Neural progenitor cell (in vitro differentiated cells): ENCODE data around the gene BAG5. TPM values are rescaled to one million over a fixed set of nuclear protein-coding genes. Genes with fewer than 3 reads are reported as not detected.

Experiments
- DNase-seq: peaks from one replicate; pipeline ENCODE4 v3.0.0-alpha.2; 2016; ENCODE audit warnings: low spot score
- H2AFZ ChIP-seq: fragments of 200-600 bp; sonication (generic); replicated peaks from 2 replicates; pipeline ENCODE4 v1.6.1; 2016; ENCODE audit warnings: antibody characterized with exemption
- H3F3A ChIP-seq: fragments of 200-600 bp; sonication (generic); 2 replicates; pipeline ENCODE4 v1.6.1; 2016; ENCODE audit warnings: antibody characterized with exemption, low read depth
- H3K27ac ChIP-seq: fragments of 200-600 bp; sonication (generic); 2 replicates; pipeline ENCODE4 v1.5.1; 2016; ENCODE audit warnings: mild to moderate bottlenecking
- H3K27me3 ChIP-seq: fragments of 200-600 bp; sonication (generic); 2 replicates; pipeline ENCODE4 v1.6.1; 2016; ENCODE audit warnings: mild to moderate bottlenecking, moderate library complexity
- H3K36me3 ChIP-seq: fragments of 200-600 bp; sonication (generic); 2 replicates; pipeline ENCODE4 v1.5.1; 2016
- H3K4me1 ChIP-seq: fragments of 200-600 bp; sonication (generic); 2 replicates; pipeline ENCODE4 v1.6.1; 2016; ENCODE audit warnings: mixed run types
- H3K4me2 ChIP-seq: fragments of 200-600 bp; sonication (generic); 2 replicates; pipeline ENCODE4 v1.6.1; 2016
- H3K4me3 ChIP-seq: fragments of 200-600 bp; sonication (generic); 2 replicates; pipeline ENCODE4 v1.5.1; 2016
- H3K79me2 ChIP-seq: fragments of 200-600 bp; sonication (generic); 2 replicates; pipeline ENCODE4 v1.6.1; 2016; ENCODE audit warnings: low read depth
- H3K9ac ChIP-seq: fragments of 200-600 bp; sonication (generic); 2 replicates; pipeline ENCODE4 v1.6.1; 2016
- H3K9me3 ChIP-seq: fragments of 200-600 bp; sonication (generic); 2 replicates; pipeline ENCODE4 v1.5.1; 2016; ENCODE audit warnings: low read depth
- H4K20me1 ChIP-seq: fragments of 200-600 bp; sonication (generic); 2 replicates; pipeline ENCODE4 v1.6.1; 2016; ENCODE audit warnings: low read depth
- H3K27ac Mint-ChIP-seq: 3 replicates; pipeline ENCODE4 v1.8.0; 2021; ENCODE audit warnings: mixed read lengths
- H3K27me3 Mint-ChIP-seq: 2 replicates; pipeline ENCODE4 v1.8.0; 2022; ENCODE audit warnings: low read depth, mild to moderate bottlenecking, inconsistent platforms, moderate library complexity, mixed read lengths; ENCODE audit not compliant: insufficient read depth
- H3K36me3 Mint-ChIP-seq: 3 replicates; pipeline ENCODE4 v1.8.0; 2021; ENCODE audit warnings: mixed read lengths
- H3K4me1 Mint-ChIP-seq: 3 replicates; pipeline ENCODE4 v1.8.0; 2021; ENCODE audit warnings: mixed read lengths
- H3K4me3 Mint-ChIP-seq: 3 replicates; pipeline ENCODE4 v1.8.0; 2021; ENCODE audit warnings: mild to moderate bottlenecking, moderate library complexity, mixed read lengths
- H3K9me3 Mint-ChIP-seq: 3 replicates; pipeline ENCODE4 v1.8.0; 2020; ENCODE audit warnings: mixed read lengths
- EZH2 ChIP-seq: fragments of 200-600 bp; sonication (generic); IDR thresholded peaks from 2 replicates; pipeline ENCODE4 v1.6.1; 2017; ENCODE audit warnings: antibody characterized with exemption, mild to moderate bottlenecking, moderate library complexity
- EZH2phosphoT487 ChIP-seq: fragments of 200-600 bp; sonication (generic); IDR thresholded peaks from 2 replicates; pipeline ENCODE4 v1.6.1; 2017; ENCODE audit warnings: antibody characterized with exemption
- total RNA-seq: library from RNA; depleted of rRNA; stranded (reverse); fragments of >200 nt; gene quantifications from 2 replicates; pipeline ENCODE4 v1.2.3, GENCODE V29; 2015; ENCODE audit warnings: low replicate concordance
- TF ChIP-seq, protein P1 (sequence below): fragments of 200-600 bp; sonication (generic); IDR thresholded peaks from 2 replicates; pipeline ENCODE4 v1.5.1; 2017; ENCODE audit warnings: antibody characterized with exemption, mild to moderate bottlenecking

The BAG5 gene
- total RNA-seq, 1 donor from 2014 or later = 59.9 TPM

DNA sequence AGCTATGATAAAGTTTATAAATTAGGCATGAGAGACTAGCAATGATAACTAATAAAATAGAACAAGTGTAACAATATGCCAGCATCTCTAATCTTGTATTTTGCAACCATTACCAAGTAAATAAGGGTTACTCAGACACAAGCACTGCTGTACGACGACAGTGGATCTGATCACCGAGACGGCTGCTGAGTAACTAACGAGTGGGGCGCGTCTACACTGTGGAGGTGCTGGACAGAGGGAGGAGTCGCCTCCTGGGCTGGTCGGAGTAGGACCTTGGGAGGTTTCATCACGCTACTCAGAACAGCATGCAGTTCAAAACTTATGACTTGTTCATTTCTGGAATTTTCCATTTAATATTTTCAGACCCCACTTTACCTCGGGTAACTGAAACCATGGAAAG is 18.7 kb upstream of the BAG5 start:
- Histone ChIP-seq H3K27me3 (no peaks in the 10 kb centered on the region), H3F3A (peaks cover 4% of the 10 kb centered on the region), H3K4me2 (no peak overlapping the region), H3K4me3 (no peak overlapping the region), H3K79me2 (peaks cover 19% of the 10 kb centered on the region), H3K4me1 (peaks cover 3% of the 10 kb centered on the region), H4K20me1 (peaks cover 24% of the 10 kb centered on the region), H3K9me3 (no peaks in the 10 kb centered on the region), H3K27ac (no peak overlapping the region), H3K36me3 (no peaks in the 10 kb centered on the region), H3K9ac (no peak overlapping the region), H2AFZ (no peak overlapping the region)
- TF ChIP-seq, protein P1, sequence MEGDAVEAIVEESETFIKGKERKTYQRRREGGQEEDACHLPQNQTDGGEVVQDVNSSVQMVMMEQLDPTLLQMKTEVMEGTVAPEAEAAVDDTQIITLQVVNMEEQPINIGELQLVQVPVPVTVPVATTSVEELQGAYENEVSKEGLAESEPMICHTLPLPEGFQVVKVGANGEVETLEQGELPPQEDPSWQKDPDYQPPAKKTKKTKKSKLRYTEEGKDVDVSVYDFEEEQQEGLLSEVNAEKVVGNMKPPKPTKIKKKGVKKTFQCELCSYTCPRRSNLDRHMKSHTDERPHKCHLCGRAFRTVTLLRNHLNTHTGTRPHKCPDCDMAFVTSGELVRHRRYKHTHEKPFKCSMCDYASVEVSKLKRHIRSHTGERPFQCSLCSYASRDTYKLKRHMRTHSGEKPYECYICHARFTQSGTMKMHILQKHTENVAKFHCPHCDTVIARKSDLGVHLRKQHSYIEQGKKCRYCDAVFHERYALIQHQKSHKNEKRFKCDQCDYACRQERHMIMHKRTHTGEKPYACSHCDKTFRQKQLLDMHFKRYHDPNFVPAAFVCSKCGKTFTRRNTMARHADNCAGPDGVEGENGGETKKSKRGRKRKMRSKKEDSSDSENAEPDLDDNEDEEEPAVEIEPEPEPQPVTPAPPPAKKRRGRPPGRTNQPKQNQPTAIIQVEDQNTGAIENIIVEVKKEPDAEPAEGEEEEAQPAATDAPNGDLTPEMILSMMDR = no peak
- TF ChIP-seq EZH2 (no peak), EZH2phosphoT487 (no peak)
- DNase-seq = no peak
- peaks cover 5% of the 10 kb centered on the region for H3K27me3 Mint-ChIP-seq
- no peak overlapping the region for H3K27ac Mint-ChIP-seq
- H3K4me3 Mint-ChIP-seq = no peak overlapping the region
- peaks cover 11% of the 10 kb centered on the region for H3K4me1 Mint-ChIP-seq
- no peaks in the 10 kb centered on the region for H3K9me3 Mint-ChIP-seq
- peaks cover 23% of the 10 kb centered on the region for H3K36me3 Mint-ChIP-seq

DNA sequence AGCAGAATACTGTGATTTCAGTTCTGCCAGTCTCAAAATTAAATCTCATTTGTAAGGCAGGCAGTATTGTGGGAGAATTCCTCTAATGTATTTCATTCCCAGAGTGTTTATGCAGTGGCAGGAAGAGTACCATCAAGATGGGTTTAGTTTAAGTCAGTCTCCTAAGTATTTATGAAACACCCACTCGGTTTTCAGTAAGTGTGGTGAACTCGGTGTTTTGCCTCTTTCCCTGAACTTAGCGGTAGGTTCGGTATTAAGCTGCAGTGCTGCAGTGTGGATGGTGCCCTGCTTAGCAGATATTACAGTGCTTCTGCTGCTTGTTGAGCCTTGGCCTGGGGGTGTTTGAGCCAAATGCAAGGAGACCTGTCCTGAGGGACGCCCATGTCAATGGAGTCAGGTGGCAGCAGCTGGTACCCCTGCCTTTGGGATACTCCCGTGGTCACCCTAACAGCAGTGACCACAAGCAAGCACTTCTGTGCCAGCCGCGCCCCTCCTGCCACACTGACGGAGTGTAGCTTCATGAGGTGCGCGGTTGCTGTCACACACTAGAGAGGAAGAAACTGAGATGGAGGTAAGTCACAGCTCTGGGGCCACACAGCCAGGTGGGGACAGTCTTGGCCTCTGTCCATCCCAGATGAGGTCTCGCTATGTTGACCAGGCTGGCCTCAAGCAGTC is 16.1 kb upstream of the BAG5 start:
- peaks cover 6% of the 10 kb centered on the region for H3K4me1 ChIP-seq
- peaks cover 25% of the 10 kb centered on the region for H3K79me2 ChIP-seq
- H3K9ac ChIP-seq = no peak overlapping the region
- H3K9me3 ChIP-seq = no peaks in the 10 kb centered on the region
- no peak overlapping the region for H3K27ac Mint-ChIP-seq
- H4K20me1 ChIP-seq = peaks cover 41% of the 10 kb centered on the region
- H3K4me3 ChIP-seq = no peak overlapping the region
- H3K27me3 ChIP-seq = no peaks in the 10 kb centered on the region
- no peak for DNase-seq
- H3K9me3 Mint-ChIP-seq = no peaks in the 10 kb centered on the region
- TF ChIP-seq EZH2phosphoT487 = no peak
- TF ChIP-seq, protein P1 = no peak
- no peak for TF ChIP-seq EZH2
- no peak overlapping the region for H3K4me2 ChIP-seq
- H3K36me3 ChIP-seq = no peaks in the 10 kb centered on the region
- peaks cover 23% of the 10 kb centered on the region for H3K4me1 Mint-ChIP-seq
- H3K27ac ChIP-seq = no peak overlapping the region
- no peak overlapping the region for H3K4me3 Mint-ChIP-seq
- H3K27me3 Mint-ChIP-seq = peaks cover 6% of the 10 kb centered on the region
- peaks cover 23% of the 10 kb centered on the region for H3K36me3 Mint-ChIP-seq
- no peak overlapping the region for H2AFZ ChIP-seq
- H3F3A ChIP-seq = peaks cover 17% of the 10 kb centered on the region

DNA sequence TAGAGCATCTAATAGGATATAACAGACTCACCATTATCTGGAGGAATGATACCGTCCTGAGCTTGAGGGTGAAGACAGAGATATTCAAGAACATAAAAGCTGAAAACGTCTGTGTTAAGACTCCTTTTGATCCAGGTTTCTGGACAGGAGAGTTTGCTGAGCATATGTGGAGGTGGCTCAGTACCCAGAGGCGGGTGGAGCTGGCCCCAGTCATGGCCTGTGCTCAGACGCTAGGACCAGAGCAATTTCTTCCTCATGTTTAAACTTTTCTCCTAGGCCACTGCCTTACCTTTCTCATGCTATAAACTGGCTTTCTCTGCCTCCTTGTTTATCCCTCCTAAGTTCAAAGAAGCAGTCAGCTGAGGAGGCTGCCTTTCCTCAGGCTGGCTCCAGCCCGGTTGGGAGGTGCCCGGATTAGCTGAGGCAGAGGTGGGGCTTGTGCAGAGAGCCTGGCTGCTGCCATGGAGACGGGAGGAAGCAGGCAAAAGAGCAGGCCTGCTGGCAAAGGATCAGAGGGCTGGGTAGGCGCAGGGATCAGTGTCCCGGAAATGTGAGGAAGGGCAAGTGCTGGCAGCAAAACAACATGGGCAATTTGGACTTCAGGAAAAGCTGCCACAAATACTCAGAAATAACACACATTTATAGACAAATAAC is 14.0 kb upstream of the BAG5 start:
- peak; percentile 93 for DNase-seq

More for the DNA sequence above, 14.0 kb upstream of the BAG5 start:
- no peak overlapping the region for H3K9ac ChIP-seq
- H3K27ac ChIP-seq = no peak overlapping the region
- H3F3A ChIP-seq = peaks cover 17% of the 10 kb centered on the region
- H3K36me3 ChIP-seq = no peaks in the 10 kb centered on the region
- peaks cover 7% of the 10 kb centered on the region for H3K27me3 Mint-ChIP-seq
- no peak overlapping the region for H3K4me3 ChIP-seq
- H3K9me3 ChIP-seq = no peaks in the 10 kb centered on the region
- peaks cover 23% of the 10 kb centered on the region for H3K4me1 Mint-ChIP-seq
- no peaks in the 10 kb centered on the region for H3K27me3 ChIP-seq
- TF ChIP-seq EZH2phosphoT487 (no peak), EZH2 (no peak)
- TF ChIP-seq, protein P1 = no peak
- peak overlapping the region; percentile 90 for H3K27ac Mint-ChIP-seq
- H3K79me2 ChIP-seq = peaks cover 28% of the 10 kb centered on the region
- H3K36me3 Mint-ChIP-seq = peaks cover 21% of the 10 kb centered on the region
- peaks cover 6% of the 10 kb centered on the region for H3K4me1 ChIP-seq
- peak overlapping the region; percentile 39 for H3K4me2 ChIP-seq
- H3K9me3 Mint-ChIP-seq = no peaks in the 10 kb centered on the region
- no peak overlapping the region for H2AFZ ChIP-seq
- peaks cover 49% of the 10 kb centered on the region for H4K20me1 ChIP-seq
- H3K4me3 Mint-ChIP-seq = peak overlapping the region; percentile 41
